ENCODE measurements around the gene FNDC3A.
"Not testable (repeated sequence)": the region's sequence is repeated elsewhere in the genome, so short reads cannot be mapped to it uniquely, and the experiment has no call there.

FNDC3A gene

DNA sequence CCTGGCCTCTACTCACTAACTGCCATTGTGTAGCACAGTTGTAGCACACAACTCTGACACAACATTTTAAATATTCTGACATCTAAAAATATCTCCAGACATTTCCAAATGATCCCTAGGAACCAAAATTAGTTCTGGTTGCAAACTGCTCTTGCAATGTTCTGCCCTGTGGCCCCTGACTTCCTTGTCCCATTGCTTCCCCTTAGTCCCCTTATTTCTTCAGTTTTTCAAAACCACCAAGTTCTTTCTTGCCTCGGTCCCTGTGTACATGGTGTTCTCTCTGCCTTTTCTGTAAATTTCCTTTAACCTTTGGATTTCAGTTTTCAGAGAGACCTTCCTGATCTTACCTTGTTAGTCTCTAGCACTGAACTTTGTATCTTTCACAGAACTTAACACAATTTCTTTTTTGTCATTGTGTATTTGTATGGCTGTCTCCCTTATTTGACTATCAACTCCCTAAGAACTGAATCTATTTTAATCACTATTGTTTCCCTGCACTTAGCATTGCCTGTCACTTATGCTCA is 156.8 kb downstream of the FNDC3A start:
- Histone ChIP-seq H3K9me3 (ENCODE audit: severe bottlenecking) (no peaks in the 10 kb centered on the region), H3K27ac (no peak overlapping the region), H3K27me3 (ENCODE audit: insufficient read depth, low read depth, severe bottlenecking) (no peaks in the 10 kb centered on the region), H3K4me3 (ENCODE audit: low read depth, low read length) (no peak overlapping the region), H3K36me3 (peaks cover 10% of the 10 kb centered on the region; the same call in 1 of the 2 replicates)
- TF ChIP-seq, protein P1, sequence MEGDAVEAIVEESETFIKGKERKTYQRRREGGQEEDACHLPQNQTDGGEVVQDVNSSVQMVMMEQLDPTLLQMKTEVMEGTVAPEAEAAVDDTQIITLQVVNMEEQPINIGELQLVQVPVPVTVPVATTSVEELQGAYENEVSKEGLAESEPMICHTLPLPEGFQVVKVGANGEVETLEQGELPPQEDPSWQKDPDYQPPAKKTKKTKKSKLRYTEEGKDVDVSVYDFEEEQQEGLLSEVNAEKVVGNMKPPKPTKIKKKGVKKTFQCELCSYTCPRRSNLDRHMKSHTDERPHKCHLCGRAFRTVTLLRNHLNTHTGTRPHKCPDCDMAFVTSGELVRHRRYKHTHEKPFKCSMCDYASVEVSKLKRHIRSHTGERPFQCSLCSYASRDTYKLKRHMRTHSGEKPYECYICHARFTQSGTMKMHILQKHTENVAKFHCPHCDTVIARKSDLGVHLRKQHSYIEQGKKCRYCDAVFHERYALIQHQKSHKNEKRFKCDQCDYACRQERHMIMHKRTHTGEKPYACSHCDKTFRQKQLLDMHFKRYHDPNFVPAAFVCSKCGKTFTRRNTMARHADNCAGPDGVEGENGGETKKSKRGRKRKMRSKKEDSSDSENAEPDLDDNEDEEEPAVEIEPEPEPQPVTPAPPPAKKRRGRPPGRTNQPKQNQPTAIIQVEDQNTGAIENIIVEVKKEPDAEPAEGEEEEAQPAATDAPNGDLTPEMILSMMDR (IDR thresholded peaks at IDR 0.05; ENCODE audit: low read depth, low read length) = no peak
- DNase-seq = no peak

DNA sequence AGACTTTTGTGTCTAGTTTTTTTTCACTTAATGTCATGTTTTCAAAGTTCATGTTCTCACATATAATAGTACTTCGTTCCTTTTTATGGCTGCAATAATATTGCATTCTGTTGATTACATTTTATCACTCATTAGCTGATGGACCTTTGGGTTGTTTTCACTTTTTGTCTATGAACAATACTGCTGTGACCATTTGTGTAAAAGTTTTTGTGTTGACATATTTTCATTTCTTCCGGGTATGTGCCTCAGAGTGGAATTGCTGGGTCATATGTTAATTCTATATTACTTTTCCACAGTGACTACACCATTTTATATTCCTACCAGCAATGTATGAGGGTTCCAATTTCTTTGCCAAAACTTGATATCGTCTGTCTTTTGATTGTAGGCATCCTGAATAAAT is 158.6 kb downstream of the FNDC3A start:
- no peaks in the 10 kb centered on the region for H3K27me3 ChIP-seq (ENCODE audit: insufficient read depth, low read depth, severe bottlenecking)
- H3K27ac ChIP-seq = no peak overlapping the region
- H3K4me3 ChIP-seq (ENCODE audit: low read depth, low read length) = no peak overlapping the region
- TF ChIP-seq, protein P1 (IDR thresholded peaks at IDR 0.05; ENCODE audit: low read depth, low read length) = no peak
- no peak for DNase-seq
- no peaks in the 10 kb centered on the region for H3K9me3 ChIP-seq (ENCODE audit: severe bottlenecking)
- H3K36me3 ChIP-seq = peaks cover 10% of the 10 kb centered on the region; the same call in 1 of the 2 replicates

DNA sequence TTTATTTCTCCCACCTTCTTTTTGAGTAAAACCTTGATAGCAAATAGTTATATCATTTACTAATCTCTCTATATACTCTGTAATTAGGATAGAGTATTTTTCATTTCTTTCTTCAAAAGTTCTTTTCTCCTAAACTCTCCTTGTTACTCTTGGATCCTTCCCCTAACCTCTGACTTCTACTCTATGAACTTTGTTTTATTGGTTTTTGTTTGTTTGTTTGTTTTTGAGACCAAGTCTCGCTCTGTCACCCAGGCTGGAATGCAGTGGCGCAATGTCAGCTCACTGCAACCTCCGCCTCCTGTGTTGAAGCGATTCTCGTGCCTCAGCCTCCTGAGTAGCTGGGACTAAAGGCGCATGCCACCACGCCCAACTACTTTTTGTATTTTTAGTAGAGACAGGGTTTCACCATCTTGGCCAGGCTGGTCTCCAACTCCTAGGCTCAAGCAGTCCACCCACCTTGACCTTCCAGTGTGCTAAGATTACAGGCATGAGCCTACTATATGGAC is 161.5 kb downstream of the FNDC3A start:
- H3K36me3 ChIP-seq; DNase-seq; H3K27me3 ChIP-seq (ENCODE audit: insufficient read depth, low read depth, severe bottlenecking); H3K9me3 ChIP-seq (ENCODE audit: severe bottlenecking); H3K27ac ChIP-seq; H3K4me3 ChIP-seq (ENCODE audit: low read depth, low read length): not testable (repeated sequence)

DNA sequence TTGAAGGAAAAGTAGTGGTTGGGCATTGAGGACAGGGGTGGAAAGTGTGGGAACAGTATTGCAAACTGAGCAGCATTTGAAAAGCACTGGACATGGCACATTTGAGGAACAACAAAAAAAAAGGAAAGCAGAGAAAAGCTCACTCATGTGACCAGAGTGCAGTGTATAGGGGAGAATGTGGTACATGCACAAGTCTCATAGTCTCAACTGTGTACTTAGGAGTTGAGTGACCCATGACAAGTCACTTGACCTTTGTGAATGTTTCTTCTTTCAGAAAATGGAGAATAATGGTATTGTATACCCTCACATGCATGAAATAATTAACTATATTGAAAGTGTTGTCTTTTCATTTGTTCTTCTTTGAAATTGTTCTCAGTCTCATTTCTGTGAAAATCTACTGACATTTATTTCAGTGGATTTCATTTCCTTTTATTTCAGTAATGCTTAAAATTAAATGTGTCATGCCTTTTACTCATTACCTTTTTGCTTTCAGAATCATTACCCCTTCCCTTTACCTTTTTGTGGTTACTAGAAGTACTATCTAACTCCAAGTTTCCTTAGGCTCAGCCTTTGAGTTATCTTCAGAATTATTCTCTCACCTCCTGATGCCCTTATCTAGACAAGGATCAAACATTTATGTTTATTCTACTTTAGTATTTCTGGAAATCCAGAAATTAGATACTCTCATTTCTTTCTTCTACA is 165.3 kb downstream of the FNDC3A start:
- TF ChIP-seq, protein P1 (IDR thresholded peaks at IDR 0.05; ENCODE audit: low read depth, low read length) = no peak
- Histone ChIP-seq H3K27me3 (ENCODE audit: insufficient read depth, low read depth, severe bottlenecking) (no peaks in the 10 kb centered on the region), H3K36me3 (no peaks in the 10 kb centered on the region), H3K27ac (no peak overlapping the region), H3K4me3 (ENCODE audit: low read depth, low read length) (no peak overlapping the region), H3K9me3 (ENCODE audit: severe bottlenecking) (no peaks in the 10 kb centered on the region)
- DNase-seq = no peak

DNA sequence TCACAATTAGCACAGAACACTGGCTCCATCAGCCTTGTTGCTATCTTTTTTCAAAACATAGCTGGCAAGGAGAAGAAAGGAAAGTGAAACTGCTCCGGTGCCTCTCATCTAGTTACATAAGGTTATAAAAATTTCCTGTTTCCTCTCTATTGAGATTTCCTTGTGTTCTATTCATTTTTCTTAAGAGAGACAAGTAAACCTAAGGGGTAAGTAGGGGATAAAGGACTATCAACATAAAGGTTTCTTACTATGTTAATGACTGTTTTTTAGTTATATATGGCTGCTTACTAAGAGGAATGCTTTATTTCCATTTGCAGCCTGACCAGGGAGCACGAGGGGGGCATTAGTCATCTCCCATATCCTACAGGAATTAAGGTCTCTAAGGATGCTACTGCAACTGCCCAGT is 171.2 kb downstream of the FNDC3A start:
- no peak for DNase-seq
- Histone ChIP-seq H3K9me3 (ENCODE audit: severe bottlenecking) (no peaks in the 10 kb centered on the region), H3K27ac (no peak overlapping the region), H3K27me3 (ENCODE audit: insufficient read depth, low read depth, severe bottlenecking) (no peaks in the 10 kb centered on the region), H3K4me3 (ENCODE audit: low read depth, low read length) (no peak overlapping the region), H3K36me3 (no peaks in the 10 kb centered on the region)
- TF ChIP-seq, protein P1 (IDR thresholded peaks at IDR 0.05; ENCODE audit: low read depth, low read length) = no peak

DNA sequence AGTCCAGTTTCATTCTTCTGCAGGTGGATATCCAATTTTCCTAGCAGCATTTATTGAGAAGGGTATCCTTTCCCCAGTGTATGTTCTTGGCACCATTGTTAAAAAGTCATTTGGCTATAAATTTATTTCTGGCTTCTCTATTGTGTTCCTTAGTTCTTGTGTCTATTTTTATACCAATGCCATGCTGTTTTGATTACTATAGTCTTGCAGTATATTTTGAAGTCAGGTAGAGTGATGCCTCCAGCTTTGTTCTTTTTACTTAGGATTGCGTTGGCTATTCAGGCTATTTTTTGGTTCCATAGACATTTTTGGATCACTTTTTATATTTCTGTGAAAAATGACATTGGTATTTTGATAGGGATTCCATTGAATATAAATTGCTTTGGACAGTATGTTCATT is 172.7 kb downstream of the FNDC3A start:
- no peak overlapping the region for H3K4me3 ChIP-seq (ENCODE audit: low read depth, low read length)
- no peaks in the 10 kb centered on the region for H3K36me3 ChIP-seq
- no peak for DNase-seq
- H3K27ac ChIP-seq = no peak overlapping the region
- H3K9me3 ChIP-seq (ENCODE audit: severe bottlenecking) = no peaks in the 10 kb centered on the region
- no peaks in the 10 kb centered on the region for H3K27me3 ChIP-seq (ENCODE audit: insufficient read depth, low read depth, severe bottlenecking)
- TF ChIP-seq, protein P1 (IDR thresholded peaks at IDR 0.05; ENCODE audit: low read depth, low read length) = no peak

DNA sequence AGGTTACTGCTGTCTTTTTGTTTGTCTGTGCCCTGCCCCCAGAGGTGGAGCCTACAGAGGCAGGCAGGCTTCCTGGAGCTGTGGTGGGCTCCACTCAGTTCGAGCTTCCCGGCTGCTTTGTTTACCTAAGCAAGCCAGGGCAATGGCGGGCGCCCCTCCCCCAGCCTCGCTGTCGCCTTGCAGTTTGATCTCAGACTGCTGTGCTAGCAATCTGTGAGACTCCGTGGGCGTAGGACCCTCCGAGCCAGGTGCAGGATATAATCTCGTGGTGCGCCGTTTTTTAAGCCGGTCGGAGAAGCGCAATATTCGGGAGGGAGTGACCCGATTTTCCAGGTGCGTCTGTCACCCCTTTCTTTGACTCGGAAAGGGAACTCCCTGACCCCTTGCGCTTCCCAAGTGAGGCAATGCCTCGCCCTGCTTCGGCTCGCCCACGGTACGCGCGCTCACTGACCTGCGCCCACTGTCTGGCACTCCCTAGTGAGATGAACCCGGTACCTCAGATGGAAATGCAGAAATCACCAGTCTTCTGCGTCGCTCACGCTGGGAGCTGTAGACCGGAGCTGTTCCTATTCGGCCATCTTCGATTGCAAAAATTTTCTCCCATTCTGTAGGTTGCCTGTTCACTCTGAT is 182.4 kb downstream of the FNDC3A start:
- H3K27me3 ChIP-seq (ENCODE audit: insufficient read depth, low read depth, severe bottlenecking); H3K36me3 ChIP-seq; H3K9me3 ChIP-seq (ENCODE audit: severe bottlenecking); H3K4me3 ChIP-seq (ENCODE audit: low read depth, low read length); H3K27ac ChIP-seq; DNase-seq: not testable (repeated sequence)

DNA sequence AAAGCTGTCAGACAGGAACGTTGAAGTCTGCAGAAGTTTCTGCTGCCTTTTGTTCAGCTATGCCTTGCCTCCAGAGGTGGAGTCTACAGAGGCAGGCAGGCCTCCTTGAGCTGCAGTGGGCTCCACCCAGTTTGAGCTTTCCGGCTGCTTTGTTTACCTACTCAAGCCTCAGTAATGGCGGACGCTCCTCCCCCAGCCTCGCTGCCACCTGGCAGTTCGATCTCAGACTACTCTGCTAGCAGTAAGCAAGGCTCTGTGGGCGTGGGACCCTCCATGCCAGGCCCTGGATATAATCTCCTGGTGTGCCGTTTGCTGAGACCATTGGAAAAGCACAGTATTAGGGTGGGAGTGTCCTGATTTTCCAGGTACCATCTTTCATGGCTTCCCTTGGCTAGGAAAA is 187.4 kb downstream of the FNDC3A start:
- not testable (repeated sequence) for H3K27me3 ChIP-seq (ENCODE audit: insufficient read depth, low read depth, severe bottlenecking); H3K27ac ChIP-seq; H3K4me3 ChIP-seq (ENCODE audit: low read depth, low read length); H3K9me3 ChIP-seq (ENCODE audit: severe bottlenecking); H3K36me3 ChIP-seq; DNase-seq
